Activated gamma-delta T cell treated with Interleukin-2 at 50 U/mL for 16 hours (primary cell): ENCODE results near the gene KLHL25.

ENCODE experiments used
- DNase-seq: peaks from one replicate; pipeline ENCODE4 v3.0.0-alpha.2; 2020

The KLHL25 gene

DNA sequence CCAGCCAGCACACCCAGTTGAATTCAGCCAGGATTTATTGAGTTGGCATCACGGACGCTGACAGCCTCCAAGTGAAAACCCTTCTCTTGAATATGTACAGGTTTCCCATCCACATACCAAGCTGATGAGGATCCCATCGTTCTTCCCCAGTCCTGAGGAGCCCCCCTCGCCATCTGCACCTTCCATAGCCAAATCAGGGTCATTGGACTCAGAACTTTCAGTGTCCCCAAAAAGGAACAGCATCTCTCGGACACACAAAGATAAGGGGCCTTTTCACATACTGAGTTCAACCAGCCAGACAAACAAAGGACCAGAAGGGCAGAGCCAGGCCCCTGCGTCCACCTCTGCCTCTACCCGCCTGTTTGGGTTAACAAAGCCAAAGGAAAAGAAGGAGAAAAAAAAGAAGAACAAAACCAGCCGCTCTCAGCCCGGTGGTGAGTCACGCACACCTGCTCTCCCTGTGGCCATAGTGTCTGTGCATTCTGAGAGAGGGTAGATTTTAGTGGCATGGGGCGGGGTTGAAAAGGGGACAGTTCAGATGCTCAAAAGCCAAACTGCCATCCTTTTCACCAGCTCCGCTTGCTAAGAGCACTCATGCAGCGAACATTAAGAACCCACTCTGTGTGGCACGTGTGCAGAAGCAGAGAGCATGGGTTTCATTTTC, 51.2 kb downstream of the KLHL25 start:
- DNase-seq, result no peak

DNA sequence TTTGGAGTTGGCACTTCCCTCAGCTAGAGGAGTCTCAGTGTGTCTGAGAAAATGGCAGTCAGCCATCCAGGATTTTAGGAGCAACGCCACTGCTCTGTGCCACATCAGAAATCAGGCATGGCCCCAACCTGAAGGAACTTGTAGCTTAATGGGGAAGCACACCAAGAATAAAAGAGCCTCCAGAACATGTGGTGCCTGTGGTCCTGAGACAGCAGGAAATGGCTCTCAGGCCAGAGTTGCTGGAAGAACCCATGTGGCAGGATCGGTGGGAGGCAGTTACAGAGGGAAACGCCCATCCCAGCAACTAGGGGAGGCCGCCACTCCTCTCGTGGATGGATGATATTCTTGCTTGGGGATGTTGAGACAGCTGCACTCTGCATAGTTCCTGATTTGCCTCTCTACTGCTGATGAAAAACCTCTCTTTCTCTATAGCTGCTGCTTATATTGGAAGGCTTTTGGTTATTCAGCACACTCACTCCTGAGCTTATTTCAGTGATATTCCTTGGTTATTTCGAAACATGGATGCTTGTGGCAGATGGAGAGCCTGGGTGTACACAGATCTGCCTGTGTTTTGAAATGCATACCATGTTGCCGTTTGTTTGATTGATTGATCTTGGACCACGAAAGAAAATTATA, 52.4 kb downstream of the KLHL25 start:
- no peak for DNase-seq

DNA sequence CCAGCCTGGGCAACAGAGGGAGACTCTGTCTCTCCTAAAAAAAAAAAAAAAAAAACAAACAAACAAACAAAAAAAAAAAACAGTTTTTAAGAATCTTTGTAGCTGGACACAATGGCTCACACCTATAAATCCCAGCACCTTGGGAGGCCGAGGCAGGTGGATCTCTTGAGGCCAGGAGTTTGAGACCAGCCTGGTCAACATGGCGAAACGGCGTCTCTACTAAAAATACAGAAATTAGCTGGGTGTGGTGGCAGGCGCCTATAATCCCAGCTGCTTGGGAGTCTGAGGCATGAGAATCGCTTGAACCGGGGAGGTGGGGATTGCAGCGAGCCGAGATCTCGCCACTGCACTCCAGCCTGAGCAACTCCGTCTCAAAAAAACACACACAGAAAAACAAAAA, 53.1 kb downstream of the KLHL25 start:
- no peak for DNase-seq

DNA sequence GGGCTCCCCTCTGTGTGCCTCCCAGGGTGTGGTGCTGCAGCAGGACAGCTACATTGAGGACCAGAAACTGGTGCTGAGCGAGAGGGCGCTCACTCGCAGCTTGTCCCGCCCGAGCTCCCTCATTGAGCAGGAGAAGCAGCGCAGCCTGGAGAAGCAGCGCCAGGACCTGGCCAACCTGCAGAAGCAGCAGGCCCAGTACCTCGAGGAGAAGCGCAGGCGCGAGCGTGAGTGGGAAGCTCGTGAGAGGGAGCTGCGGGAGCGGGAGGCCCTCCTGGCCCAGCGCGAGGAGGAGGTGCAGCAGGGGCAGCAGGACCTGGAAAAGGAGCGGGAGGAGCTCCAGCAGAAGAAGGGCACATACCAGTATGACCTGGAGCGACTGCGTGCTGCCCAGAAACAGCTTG, 53.7 kb downstream of the KLHL25 start:
- DNase-seq, result no peak

DNA sequence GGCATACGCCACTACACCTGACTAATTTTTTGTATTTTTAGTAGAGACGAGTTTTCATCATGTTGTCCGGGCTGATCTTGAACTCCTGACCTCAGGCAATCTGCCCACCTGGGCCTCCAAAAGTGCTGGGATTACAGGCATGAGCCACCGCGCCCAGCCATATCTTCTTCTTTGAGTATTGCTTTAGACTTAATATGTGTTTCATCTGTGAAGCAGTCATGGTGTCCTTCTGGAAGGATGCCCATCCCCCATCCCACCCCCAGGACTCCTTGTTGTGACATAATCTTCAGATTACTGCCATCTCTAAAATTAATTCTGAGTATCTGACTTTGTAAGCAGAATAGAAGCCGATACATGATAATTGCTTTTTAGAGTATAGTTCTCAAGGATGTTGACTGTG, 57.7 kb downstream of the KLHL25 start:
- DNase-seq, result no peak

DNA sequence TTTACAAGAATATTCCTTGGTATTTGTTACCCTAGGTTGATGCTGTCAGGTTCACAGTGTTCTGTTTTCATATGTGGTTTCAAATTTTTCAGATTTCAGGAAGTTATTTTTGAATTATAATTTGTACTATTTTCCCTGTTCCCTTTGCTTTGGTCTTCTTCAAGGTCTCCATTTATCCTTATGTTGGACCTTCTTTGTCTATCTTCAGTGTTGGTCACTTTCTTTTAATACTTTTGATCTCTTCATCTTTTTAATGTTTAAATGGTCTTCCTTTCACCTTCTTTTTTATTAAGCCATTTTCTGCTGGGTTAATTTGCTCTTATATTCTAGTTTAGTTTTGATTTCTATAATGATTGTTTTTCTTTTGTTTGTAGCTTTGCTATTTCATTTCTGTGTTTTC, 61.3 kb downstream of the KLHL25 start:
- no peak for DNase-seq

DNA sequence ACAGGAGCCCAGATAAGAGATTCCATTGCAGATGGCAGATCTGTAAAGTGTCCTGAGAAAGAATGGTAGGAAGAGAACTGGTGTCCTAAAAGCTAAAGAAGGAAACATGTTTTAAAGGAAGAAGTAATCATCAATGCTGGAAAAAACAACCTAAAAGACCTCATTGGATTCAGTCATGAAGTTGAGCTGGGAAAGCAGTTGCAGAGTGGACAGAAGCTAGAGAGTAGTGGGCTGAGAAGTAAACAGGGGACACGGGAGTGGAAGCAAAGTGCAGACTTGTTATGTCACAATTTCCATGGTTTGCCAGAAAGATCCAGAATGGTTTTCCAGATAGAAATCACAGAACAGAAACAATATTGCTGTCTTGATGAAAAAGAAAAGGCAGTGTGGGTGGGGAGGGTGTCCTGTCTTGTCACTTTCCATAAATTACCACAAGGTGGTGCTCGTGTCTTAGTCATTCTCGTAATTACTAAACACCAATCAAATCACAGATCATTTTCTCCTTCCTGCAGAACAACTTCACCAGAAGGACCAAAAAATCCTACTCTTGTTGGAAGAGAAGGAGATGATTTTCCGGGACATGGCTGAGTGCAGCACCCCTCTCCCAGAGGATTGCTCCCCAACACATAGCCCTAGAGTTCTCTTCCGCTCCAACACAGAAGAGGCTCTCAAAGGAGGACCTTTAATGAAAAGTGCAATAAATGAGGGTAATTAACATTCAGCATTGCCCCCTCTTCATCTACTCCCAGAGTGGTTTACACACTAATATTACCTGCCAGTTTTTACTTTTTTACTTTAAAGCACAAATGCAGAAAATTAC, 64.5 kb downstream of the KLHL25 start:
- DNase-seq, result peak; percentile 46

DNA sequence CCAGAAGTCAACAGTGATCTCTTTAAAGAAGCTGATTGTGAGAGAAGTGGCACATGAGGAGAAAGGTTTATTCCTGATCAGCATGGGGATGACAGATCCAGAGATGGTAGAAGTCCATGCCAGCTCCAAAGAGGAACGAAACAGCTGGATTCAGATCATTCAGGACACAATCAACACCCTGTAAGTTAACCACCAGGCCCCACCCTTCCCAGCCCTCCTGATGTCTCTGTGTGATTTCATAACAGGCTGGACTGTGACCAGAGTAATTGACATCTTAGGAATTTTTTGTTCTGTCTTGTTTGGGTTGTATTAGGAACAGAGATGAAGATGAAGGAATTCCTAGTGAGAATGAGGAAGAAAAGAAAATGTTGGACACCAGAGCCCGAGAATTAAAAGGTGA, 67.7 kb downstream of the KLHL25 start:
- DNase-seq, result no peak

DNA sequence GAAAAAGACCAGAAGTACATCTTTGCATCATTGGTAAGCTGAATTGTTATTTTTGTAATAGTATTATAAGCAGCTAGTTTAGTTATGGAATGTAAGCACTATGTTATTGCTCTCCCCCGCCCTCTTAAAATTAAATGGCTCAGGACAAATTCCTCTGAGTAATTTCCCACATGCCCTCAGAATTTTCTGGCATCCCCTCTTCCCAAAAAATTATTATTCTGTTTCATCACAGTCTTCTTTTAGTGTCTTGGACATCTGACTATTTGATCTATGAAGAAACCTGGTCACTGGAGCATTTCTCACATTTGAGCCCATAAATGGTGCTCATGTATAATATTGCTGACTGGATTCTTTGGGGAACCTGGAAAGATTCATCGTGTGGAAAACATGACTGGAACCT, 68.3 kb downstream of the KLHL25 start:
- DNase-seq, result no peak

DNA sequence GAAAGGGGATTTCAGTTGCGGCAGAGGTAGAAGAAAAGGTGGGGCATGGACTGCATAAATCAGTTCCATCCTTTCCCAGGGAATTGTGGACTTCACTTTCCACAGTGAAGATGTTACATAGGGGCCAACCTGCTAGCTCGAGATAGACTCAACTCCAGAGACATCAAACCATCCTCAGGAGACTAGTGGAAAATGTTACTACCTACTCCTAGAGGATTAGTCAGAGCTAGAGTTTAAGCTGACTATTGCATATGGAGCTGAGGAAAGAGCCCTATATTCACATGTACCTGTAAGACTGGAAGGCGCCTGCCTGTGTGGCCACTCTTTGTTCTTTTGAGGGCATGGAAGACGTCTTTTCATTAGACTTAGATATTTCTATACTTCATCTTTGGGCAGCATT, 69.2 kb downstream of the KLHL25 start:
- DNase-seq, result no peak

DNA sequence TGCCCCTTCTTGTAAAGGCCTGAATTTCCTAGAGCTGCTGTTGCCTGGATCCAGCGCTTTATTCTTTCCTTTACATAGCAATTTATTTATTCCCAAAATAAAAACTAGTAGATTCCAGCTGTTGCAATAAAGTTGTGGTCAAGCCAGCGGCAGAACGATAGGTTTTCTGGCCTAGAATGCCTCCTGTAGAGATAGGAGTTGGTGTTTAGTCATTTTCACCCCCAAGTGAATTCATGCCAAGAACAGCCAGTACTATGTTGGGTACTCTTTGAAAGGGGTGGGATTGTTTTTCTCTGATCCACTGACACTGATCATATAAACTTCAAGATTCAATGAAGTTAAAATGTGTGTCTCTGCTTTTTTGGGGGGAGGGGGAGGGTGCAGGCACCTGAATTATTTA, 69.7 kb downstream of the KLHL25 start:
- no peak for DNase-seq

DNA sequence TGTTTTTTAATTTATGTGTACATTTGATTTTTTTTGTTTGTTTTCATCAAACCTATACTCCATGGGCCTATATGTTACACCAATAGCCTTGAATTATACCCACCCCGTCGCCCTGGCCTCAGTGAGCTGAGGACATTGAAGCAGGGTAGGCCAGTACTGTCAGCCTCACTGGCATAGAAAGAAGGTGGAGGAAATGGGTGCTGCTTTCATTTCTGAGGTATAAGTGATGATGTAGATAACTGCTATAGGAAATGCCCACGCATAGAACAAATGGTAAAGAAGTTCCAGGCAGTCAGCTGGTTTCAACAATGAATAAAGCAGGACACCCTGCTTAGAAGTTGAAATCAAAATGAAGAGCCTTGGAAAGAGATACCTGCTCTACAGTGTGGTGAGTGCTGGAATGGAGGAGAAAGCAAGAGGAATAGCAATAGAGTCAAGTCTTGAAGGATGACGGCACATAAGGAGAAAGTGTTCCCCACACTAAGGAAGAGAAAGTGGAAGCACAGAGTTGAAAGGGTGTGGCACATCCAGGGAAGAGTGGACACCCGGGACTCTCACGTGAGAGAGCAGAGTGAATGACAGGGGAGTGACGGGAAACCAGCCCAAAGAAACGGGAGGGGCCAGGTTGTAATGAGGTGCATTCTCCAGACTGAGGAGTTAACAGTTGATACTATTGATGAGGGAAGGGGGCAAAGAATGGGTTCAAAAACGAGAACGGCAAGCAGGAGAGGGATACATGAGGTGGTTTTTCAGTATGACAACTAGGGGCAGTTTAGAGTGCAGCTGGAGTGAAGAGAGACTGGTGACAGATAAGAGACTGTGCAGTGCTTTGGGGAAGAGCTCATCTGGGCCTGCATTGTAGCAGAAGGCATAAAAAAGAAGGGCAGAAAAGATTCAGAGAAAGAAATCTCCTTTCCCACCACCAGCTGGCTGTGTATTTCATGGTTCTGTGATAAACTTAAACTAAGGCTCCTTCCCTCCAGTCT, 70.5 kb downstream of the KLHL25 start:
- no peak for DNase-seq

DNA sequence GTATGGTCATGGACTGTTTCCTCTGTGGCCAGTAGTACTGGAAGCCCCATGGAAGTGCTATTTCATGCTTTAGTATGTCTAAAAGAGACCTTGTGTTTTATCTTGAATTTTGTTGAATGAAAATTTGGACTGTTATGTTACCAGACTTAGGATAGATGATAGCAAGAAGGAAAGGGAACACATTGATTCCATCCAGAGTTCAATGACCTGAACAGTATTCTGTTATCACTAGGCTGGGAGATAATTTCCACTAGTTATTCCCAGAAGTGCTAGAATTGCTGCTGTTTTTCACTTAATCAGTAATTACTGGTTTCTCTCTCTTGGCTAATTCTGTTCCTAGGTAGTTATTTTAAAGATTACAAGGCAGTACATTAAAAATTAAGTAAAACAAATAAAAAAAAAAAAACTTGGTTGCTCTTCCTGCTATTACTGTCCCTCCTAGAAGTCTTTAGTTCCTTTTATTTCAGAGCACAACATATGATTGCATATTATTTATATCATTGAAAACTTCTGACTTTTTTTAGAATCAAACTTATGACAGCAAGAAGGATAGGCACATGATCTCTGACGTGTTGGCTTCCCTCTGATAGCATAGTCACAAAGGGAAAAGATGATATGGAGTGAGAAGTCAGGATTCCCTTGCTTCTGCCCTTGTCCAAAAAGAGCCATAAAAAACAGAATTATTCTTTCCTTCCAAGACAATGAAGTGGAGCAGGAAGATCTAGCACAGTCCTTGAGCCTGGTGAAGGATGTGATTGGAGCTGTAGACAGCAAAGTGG, 72.2 kb downstream of the KLHL25 start:
- no peak for DNase-seq

DNA sequence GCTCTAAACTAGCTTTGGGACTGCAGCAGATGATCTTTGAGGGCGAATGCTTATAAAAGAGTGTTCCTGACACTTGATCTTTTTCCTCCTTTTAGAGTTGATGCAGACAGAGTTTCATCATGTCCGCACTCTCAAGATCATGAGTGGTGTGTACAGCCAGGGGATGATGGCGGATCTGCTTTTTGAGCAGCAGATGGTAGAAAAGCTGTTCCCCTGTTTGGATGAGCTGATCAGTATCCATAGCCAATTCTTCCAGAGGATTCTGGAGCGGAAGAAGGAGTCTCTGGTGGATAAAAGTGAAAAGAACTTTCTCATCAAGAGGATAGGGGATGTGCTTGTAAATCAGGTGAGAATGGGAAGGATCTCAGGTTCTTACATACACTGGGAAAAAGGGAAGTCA, 75.7 kb downstream of the KLHL25 start:
- DNase-seq, result no peak

DNA sequence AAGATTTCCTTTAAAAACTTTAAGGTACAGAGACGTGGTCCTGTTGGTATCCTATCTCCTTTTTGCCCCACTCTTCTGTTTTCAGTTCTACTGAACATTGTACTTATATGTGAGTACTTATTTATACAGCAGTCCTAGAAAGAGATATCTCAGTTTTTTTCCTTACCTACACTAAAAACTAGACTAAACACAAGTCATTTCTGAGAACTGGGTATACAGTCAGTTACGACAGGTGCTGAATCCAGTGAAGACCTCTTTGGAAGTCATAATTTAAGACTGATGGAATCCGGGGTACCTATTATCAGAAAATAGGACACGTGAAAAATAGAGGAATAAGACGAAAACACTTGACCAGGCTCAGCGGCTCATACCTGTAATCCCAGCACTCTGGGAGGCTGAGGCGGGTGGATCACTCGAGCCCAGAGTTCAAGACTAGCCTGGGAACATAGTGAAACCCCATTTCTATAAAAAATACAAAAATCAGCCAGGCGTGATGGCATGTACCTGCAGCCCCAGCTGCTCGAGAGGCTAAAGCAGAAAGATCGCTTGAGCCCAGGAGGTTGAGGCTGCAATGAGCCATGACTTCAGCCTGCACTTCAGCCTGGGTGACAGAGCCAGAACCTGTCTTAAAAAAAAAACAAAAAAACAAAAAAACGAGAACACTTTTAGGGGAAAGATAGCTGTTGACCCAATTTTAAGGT, 76.3 kb downstream of the KLHL25 start:
- DNase-seq, result no peak

DNA sequence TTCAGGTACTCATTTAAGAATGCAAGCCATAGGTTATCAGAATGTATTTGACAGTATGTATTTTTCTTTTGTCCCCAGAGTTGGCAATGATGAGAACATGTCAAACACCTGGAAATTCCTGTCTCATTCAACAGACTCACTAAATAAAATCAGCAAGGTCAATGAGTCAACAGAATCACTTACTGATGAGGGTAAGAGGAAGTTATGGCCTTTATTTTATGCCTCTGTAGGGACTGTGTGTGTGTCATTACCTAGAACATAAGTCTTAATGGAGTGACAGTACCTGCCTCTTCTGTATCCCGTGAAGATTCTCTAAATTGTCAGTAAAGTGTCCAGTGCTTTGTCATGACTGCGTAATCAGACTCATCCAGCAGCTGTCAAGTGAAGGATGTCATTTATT, 77.5 kb downstream of the KLHL25 start:
- DNase-seq, result no peak

DNA sequence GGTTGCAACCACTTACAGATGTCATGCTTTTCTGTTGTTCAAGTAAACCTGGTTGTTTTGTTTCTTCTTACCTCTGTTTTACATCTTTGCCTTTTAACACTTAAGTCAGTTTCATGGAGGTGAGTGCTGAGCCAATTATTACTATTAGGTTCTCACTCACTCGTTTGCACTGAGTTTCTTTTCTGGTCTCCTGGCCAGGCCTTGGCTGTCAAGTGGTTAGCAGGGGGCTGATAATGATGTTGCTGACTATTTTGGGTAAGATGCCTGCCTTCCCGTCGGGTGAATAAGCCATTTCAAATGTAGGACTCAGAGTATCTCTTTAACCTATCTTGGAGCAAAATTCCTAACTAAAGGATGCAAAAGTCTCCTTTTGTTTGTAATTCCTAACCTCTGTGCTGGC, 78.5 kb downstream of the KLHL25 start:
- no peak for DNase-seq

DNA sequence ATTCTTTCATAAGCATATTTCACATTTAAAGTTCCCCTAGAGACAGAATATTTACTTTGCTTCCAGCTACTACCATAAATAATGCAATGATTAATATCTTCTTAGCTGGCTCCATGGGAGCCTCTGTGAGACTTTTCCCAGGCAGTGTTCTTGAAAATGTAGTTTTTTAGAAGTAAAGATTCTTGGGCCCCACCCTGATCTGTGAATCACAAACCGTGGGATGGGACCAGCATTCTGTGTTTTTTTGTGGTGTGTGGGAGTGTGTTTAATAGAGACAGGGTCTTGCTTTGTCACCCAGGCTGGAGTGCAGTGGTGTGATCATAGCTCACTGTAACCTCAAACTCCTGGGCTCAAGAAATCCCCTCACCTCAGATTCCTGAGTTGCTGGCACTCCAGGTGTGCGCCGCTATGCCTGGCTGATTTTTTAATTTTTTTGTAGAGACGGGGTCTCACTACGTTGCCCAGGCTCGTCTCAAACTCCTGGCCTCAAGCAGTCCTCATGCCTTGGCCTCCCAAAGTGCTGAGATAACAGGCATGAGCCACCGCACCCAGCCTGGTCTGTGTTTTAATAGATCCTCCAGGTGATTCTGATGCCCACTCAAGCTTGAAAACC, 83.0 kb downstream of the KLHL25 start:
- DNase-seq, result no peak

DNA sequence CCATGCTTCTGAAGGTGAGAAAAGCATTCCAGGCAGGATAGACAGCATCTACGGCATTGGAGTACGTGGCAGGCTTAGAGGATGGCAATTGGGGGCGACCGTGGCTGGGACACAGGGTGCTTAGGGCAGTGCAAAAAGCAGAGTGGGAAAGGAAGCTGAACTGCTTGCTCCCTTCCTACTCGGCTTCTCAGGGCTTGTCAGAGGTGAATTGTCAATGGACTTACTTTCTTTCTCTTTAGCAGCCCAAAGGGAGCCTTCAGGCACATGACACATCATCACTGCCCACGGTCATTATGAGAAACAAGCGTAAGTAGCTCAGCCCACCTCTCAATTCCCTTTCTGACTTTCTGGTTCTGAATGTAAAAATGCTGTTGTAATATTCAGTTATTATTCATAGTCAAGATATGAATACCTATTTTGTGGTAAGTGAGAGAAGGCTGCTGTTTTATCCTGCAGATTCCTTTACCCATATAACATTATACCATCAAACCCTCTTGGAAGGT, 84.3 kb downstream of the KLHL25 start:
- DNase-seq, result no peak
